HS-27A (cell line): ENCODE results near the gene FBXW10.
A peak's percentile ranks its signal among the peaks of the same experiment; 100 is the strongest.
"Not testable (repeated sequence)": the region's sequence is repeated elsewhere in the genome, so short reads cannot be mapped to it uniquely, and the experiment has no call there.

ENCODE experiments used
- DNase-seq: peaks from one replicate; pipeline ENCODE4 v3.0.0-alpha.2; 2012; ENCODE audit warnings: low read depth, missing footprints

Gene FBXW10, protein sequence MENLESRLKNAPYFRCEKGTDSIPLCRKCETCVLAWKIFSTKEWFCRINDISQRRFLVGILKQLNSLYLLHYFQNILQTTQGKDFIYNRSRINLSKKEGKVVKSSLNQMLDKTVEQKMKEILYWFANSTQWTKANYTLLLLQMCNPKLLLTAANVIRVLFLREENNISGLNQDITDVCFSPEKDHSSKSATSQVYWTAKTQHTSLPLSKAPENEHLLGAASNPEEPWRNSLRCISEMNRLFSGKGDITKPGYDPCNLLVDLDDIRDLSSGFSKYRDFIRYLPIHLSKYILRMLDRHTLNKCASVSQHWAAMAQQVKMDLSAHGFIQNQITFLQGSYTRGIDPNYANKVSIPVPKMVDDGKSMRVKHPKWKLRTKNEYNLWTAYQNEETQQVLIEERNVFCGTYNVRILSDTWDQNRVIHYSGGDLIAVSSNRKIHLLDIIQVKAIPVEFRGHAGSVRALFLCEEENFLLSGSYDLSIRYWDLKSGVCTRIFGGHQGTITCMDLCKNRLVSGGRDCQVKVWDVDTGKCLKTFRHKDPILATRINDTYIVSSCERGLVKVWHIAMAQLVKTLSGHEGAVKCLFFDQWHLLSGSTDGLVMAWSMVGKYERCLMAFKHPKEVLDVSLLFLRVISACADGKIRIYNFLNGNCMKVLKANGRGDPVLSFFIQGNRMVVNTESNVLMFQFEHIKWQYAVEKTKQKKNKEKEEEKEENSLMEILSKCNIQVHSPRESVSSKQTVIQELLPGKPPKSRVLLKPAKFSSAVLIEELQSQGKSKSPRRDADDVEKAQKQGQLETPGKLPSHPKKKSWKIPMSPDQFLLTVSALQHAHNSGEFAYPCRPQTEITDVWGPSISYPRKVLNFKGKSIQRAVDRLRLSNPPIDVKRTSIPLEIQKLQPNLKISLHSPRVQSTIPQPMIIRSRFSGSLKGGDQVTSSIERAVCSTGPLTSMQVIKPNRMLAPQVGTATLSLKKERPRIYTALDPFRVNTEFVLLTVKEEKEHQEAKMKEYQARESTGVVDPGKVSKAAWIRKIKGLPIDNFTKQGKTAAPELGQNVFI

DNA sequence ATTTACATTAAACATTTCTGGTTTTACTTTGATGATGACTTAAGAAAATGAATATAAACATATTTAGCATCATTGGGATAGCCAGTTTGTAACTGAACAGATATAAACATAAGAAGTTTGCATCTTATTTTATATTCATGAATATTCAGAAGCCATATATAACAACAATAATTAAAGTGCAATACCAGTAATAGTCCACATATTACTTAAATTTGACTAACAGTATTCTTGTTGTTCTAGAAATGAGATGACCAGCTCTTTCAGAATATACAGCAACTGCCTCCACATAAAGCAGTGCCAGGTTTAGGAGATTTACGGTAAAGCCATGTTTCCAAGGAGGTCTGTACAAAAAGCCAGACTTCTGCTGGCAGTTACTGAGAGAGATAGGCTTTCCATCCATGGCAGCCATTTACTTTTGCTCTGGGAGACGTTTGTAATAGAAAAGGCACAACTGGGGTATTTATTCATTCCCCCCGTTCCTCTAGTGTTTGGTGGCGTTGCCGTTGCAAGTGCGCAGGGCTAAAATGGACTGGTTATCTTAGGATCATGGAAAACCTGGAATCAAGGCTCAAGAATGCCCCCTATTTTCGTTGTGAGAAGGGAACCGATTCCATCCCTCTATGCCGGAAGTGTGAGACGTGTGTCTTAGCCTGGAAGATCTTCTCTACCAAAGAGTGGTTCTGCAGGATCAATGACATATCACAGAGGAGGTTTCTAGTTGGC is at the start of gene FBXW10:
Gene FBXW10, plus strand, starts transcription at position 356 of the 723 bp plus-strand sequence. Its CDS starts 191 bp downstream, at position 547.
- not testable (repeated sequence) for DNase-seq

DNA sequence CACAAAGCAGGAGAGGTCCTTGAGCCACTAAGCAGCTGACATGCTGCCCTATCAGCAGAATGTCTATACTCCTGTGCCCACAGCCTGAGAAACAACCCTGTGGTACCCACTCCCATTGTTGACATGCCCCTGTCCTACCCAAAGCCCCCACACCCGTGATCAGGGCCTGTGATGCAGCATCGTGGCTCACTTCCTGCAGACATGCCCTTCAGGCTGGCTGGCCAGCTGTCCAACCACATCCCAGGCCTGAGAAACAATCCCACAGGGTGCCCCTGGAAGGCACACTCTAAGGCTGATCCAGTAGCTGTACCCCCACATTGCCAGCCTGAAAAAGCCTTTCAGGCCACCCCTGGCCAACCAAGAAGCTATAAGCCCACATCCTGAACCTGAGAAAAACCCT is 48.7 kb upstream of the FBXW10 start:
- not testable (repeated sequence) for DNase-seq

DNA sequence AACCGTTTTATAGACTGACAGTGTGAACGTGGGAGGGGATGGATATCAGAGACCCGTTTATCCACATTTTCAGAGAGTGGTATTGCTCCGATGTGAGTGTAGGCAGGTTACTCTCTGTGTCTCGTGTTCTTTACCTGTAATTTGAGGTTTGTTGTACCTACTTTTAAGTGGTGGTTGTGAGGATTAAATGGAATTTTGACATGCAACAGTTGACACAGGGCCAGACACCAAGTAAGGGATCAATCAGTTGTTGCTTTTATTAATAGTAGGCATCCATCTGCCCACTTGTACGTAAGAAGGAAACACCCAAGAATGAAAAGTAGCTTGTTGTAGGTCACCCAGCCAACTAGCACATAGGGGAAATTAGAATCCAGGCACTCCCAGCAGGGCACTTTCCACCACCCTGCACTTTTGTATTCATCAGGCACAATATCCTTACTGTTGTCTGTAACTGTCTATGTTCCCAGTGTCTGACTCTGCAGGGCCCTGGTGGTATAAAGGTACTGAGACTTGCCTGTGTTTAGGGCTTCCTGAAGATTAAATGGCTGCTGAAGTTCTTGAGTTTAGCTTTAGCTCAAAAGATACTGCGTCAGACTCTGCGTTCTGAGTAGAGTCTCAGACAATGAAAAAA is 45.3 kb upstream of the FBXW10 start:
- not testable (repeated sequence) for DNase-seq

DNA sequence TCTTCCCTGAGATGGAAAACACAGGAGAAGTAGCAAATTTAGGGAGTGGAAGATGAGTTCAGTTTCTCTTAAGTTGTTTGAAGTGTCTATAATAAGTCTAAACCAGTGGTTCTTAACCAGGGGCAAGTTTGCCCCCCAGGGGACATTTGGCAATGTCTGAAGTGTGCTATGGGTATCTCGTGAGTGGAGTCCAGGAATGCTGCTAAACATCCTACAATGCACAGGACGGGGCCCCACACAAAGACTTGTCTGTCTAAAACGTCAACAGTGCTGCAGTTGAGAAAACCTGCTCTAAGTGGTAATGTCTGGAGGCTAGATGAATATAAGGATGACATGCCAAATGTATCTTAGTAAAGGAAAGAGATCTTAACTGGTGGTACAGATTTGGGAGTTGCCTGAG is 37.9 kb upstream of the FBXW10 start:
- DNase-seq, result not testable (repeated sequence)

DNA sequence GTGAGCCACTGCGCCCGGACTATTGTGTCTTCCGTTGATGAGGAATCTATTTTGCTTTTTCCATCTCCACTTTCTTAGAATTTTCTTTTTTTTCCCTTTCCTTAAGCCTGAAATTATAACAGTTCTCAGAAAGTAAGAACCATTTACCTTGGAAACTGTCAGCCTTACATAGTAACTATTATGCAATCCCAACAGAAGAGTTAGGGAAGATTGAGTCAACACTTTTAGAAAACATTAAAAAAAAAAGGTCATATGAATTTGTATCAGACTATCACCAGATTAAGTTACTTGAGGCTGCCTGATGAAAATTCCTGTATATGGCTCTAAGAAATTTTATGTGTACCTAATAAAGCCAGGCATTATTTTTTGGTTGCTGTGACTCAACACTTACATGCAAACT is 35.6 kb upstream of the FBXW10 start:
- not testable (repeated sequence) for DNase-seq

DNA sequence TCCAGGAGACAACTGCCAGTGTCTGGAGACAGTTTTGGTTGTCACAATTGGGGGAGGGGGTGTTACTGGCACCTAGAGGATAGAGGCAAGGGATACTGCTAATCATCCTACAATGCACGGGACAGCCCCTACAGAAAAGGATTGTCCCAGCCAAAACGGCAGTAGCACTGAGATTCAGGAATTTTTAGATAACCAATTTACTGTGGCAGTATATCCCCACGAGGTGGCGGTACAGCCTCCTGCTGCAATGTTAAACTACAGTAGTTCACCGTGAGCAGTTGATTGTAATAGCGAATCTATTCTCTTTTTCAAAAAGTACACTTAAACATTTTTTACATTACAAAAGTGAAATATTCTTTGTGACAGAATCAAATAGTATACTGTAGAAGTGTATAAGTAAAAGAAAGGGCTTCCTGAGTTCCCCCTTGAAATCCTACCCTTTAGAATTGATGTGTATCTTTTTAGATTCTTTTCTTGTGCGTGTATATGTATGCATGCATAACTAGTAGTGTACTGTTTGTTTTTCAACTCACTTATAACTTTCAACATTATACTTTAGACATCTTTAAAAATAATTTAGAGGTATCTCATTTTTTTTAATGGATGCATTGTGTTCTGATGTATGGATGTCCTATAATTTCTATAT is 31.4 kb upstream of the FBXW10 start:
- DNase-seq, result peak; percentile 5

DNA sequence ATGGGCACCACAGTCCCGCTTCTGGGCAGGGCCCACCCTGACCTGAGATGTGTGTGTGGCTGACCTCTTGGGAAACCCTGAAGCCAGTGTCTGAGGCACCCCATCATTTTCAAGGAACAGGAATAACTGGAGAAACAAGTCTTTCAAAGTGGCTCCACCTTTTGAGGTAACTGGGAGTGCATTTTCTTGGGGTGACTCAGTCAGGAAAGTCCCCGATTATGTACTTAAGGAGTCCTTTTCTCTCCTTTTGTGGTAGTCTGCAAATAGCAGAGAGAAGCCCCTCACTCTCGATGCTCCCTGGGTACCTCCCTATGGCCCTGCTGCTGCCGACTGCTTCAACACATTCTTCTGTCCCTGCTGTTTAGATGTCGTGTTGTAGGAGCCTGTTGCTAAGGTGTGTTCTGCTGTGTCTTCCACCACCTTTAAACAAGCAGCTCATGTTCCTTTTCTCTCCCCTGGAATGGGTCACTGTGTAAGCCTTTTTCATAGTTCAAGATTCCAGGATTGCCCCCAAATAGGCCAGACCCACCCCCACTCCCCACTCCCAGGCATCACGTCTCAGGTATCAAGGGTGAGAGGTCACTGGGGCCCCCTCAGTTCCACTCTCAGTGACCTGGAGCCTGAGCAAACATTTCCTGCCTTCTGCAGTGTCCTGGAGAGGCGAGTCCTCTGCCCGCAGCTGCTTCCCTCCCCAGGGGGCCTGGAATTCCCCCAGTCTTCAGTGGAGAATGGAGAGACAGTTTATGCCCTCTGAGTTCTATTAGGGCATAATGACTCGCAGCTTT is 25.0 kb upstream of the FBXW10 start:
- not testable (repeated sequence) for DNase-seq

DNA sequence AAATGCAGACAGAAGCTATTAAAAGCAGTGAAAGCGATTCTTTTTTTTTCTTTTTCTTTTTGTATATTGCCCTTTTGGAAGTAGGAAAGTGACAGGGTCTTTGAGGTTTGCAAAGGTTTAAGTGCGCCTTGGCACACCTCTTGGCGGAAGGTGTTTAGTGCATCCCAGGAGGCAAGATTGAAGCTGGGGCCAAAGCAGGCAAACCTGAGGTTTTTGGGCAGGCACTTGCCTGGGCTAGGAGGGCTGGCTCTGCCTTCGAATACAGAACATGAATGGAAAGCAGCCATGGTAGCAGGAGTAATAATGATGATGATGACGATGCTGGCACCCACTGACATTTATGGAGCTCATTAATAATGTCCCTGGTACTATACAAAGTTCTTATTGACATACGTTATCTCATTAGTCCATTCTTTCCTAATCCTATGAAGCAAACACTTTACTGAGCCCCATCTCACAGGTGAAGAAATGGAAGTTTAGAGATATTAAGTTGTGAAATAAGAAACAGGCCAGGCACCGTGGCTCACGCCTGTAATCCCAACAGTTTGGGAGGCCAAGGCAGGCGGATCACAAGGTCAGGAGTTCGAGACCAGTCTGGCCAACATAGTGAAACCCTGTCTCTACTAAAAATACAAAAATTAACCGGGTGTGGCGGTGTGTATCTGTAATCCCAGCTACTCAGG is 24.3 kb upstream of the FBXW10 start:
- not testable (repeated sequence) for DNase-seq

DNA sequence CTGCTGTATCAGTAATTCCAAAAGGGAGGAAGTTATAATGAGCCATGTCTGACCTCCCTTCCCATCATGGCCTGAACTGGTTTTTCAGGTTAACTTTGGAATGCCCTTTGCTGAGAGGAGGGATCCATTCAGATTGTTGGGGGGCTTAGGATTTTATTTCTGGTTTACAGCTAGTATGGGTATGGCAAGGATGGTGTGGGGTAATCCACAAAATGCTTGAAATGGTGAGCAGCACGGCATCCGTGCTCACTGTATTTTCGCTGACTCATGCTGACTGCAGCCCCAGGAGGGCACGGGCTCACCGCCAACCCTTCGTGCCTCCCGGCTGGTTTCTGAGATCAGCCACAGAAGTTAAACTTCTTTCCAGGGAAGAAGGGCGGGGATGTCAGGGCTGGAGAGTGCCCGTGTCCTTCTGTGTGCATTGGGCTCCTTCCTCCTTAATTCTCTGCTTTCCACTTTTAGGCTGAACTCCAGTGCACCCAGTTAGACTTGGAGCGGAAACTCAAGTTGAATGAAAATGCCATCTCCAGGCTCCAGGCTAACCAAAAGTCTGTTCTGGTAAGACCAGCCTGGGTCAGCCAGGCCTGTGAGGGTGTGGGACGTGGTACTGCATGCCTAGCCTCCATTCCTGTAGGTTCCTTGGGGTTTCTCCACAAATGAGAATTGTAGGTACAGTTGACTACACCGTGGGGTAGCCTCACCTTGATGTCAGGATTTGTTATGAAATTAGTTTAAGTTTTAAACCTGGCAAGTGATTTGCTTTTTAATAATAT is 21.9 kb upstream of the FBXW10 start:
- DNase-seq, result not testable (repeated sequence)

DNA sequence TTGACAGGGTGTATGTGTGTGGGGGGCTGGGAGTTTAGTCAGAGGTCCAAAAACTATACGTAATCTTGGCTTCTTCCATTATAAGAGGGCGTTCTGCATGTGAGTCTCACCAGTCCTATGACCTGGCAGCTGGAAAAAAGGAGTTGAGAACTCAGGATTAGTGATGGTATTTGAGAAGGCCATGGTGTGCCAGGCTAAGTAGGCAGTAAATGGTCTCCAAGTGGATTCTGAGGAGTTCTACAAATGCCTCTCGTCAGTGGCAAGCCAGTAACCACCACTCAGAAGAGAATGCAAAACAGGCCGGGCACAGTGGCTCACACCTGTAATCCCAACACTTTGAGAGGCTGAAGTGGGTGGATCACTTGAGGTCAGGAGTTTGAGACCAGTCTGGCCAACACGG is 21.2 kb upstream of the FBXW10 start:
- not testable (repeated sequence) for DNase-seq

DNA sequence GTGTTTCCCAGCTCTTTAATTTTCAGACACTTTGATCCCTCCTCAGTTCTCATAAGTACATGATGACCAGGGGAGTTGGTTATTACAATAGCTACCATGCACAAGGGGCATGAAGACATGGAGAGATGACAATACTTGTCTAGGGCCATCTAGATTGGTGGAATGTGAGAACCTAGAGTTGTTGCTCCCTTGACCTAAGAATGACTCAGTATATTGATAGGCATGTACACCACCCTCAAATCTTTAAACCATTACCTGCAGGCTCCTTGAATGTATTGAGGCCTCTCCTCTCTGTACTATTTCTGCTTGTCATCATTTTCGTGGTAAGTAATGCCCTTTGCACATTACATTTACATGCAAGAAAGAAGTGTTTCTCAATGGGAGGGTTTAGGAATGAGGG is 20.3 kb upstream of the FBXW10 start:
- DNase-seq, result not testable (repeated sequence)

DNA sequence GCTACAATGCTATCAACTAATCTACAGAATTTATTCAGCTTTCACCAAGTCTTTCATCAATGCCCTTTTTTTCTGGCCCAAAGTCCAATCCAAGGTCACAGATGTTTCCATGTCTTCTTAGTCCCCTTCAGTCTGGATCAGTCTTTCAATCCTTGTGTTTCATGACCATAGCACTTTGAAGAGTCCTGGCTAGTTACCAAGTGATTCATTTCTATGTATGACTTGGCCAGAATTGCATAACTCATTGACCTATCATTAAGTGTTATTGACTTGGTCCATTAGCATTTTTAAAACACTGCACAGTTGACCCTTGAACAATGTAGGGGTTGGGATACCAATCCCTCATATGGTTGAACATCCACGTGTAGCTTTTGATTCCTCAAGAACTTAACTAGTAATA is 11.4 kb upstream of the FBXW10 start:
- DNase-seq, result not testable (repeated sequence)

DNA sequence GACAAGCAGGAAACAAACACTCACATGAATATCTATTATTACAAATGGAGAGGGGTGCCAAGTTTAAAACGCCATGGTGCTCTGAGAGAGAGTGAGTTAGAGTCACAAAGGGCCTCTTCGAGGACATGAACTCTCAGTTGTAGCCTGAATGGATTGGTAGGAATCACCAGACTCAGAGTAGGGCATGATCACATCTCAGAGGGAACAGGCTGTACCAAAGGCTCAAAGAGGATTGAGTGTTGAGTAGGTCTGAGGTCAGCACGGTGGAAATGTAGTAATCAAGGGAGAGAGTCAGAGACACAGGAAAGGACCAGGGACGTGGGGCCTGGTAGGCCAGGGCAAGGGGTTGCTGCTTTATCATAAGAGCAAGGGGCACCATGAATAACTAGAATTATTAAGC is 10.5 kb upstream of the FBXW10 start:
- DNase-seq, result not testable (repeated sequence)

DNA sequence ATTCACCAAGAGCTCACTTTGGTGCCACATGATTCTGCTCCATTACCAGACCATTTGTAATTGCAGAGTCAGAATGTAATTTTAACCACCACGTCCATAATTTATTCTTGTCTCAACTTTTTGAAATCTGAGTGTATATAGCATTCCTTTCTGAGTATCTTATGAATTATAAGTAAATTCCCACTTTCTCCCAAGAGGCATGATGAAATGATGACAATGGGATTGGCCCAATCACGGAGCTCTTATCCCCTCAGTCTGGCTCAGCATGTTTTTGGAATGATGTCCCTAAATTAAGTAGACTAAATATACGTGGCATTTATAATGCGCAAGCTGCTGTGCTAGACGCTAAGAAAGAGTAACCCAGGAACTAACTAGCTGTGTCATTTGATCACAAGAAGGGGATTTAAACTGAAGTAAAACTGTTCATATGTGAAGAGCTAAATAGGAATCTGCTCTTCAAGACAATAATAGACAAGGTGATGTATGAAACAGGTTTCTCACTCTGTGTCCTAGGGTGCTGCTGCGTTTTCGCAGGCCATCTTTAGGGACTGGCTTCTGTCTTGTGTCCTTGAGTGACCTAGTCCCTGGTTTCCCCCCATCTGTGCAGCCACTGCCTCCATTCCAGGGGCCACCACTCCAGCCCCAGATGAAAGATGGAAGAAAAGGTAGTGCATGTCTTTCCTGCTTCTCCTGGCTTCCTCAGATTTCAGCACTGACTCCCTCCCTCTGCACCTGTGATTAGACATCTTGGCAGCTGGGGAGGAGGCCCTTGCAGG is 4.0 kb upstream of the FBXW10 start:
- DNase-seq, result not testable (repeated sequence)

DNA sequence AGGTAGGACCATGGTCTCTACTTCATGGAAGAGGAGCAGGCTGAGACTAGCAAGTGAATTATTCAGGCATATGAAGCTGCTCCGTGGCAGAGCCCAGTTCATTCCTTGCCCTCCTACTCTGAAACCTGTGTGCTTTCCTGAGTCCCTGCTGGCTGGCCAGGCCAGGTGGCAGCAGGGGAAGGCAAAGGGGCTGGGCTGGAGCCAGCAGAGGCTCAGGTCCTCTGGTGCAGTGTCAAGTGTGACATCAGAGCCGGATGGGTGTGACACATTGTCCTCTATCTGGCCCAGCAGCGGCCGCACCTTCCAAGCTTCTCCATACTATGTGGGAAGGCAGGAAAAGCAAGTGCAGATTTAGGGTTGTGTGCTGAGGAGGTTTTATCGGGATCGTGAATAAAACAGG is 2.6 kb upstream of the FBXW10 start:
- not testable (repeated sequence) for DNase-seq

DNA sequence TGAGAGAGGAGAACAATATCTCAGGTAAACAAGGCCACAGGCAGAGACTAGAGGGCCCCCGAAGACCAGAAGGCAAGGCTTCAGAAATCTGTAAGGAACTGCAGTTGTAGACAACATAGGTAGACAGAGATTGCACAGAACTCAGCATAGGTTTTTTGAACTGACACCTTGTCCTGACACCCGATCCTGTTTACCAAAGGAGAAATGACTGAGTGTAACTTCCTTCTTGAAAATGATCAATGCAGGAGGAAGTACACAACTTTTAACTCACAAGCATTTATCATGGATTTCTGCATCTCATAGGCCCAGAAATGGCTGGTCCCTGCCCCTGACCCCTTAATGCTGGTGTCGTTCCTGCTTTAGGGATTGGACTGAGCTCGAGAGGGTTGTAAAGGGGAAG is 872 bp downstream of the FBXW10 start:
- DNase-seq, result not testable (repeated sequence)

DNA sequence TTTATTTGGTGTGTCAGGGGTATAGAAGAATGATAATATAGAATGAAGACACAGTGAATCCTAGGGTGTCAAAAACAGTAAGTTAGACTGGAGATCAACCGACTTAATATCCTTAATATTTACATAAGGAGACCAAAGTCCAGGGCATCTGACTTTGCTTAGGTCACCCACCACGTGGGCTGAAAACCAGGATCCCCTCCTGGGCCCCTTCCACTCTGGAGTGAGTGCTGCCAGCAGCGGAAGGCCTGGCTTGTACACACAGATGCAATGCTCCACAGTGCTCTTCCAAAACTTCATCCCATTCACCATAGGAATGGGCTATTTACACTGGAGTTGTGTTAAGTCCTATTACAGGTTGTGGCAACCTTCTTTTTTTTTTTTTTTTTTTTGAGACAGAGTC is 2.7 kb downstream of the FBXW10 start:
- not testable (repeated sequence) for DNase-seq

DNA sequence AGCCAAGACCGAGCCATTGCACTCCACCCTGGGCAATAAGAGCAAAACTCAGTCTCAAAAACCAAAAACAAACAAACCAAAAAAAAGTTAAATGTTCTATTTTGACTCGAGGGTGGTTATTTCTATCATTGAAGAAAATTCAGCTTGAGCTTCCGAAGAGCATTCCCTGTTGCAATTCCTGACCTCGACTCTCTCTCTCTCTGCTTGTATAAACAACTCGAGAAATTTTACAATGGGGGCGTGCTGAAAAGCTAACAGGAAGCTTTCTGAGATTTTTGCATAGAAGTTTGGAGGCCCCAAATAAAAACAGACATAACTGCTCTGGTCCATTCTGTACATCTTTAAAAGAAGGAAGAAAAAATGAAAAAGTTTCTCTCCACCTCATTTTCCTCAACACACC is 3.6 kb downstream of the FBXW10 start:
- DNase-seq, result not testable (repeated sequence)
